Neural progenitor cell (in vitro differentiated cells): Measurements from ENCODE around the gene ZNF337.

ENCODE experiments used
- CTCF ChIP-seq: fragments of 200-600 bp; sonication (generic); IDR thresholded peaks from 2 replicates; pipeline ENCODE4 v1.5.1; 2017; ENCODE audit warnings: antibody characterized with exemption, mild to moderate bottlenecking
- EZH2 ChIP-seq: fragments of 200-600 bp; sonication (generic); IDR thresholded peaks from 2 replicates; pipeline ENCODE4 v1.6.1; 2017; ENCODE audit warnings: antibody characterized with exemption, mild to moderate bottlenecking, moderate library complexity

- TF ChIP-seq CTCF, result no peak
- no peak for TF ChIP-seq EZH2
These were observed 902 bp downstream of the ZNF337 start for GRCh38 chr20:25695532-25696370.
